IMR-90 (cell line): ENCODE results near the gene IGF2R. TPM values are rescaled to one million over a fixed set of nuclear protein-coding genes. Genes with fewer than 3 reads are reported as not detected.

Source experiments
- ATAC-seq: fragments of 200-7000 bp; cut with Tn5 transposase; 2 replicates; pipeline ENCODE4 v1.9.1; 2020; ENCODE audit warnings: low read depth, mild to moderate bottlenecking, moderate library complexity
- BruUV-seq: library from RNA; stranded (reverse); fragments of 400-500 nt; replicated peaks from 2 replicates; lab custom pipeline; 2021; lab: Mats Ljungman, UMichigan
- CTCF ChIA-PET: fragments of 300-600 bp; formaldehyde crosslinking; extraction: SDS; loops from one replicate; lab custom pipeline; 2021; ENCODE audit warnings: antibody characterized with exemption; lab: Yijun Ruan, JAX
- POLR2A ChIA-PET: fragments of 300-600 bp; sonication (Branson Sonifier 250); formaldehyde crosslinking; loops from one replicate; lab custom pipeline; 2022; ENCODE audit warnings: antibody characterized with exemption; ENCODE audit not compliant: unreplicated experiment; lab: Charles Lee
- DNase-seq: peaks from one replicate; pipeline ENCODE4 v3.0.0; 2013
- H2AFZ ChIP-seq: replicated peaks from 2 replicates; pipeline ENCODE3; 2013; ENCODE audit warnings: low read length, mild to moderate bottlenecking; ENCODE audit not compliant: poor library complexity
- H2AK5ac ChIP-seq: 2 replicates; pipeline ENCODE4 v1.6.1; 2013; ENCODE audit warnings: low read depth, low read length, inconsistent platforms
- H2AK9ac ChIP-seq: replicated peaks from 2 replicates; pipeline ENCODE3; 2013; ENCODE audit warnings: mild to moderate bottlenecking, low read depth, low read length, moderate library complexity; ENCODE audit not compliant: poor library complexity
- H2BK120ac ChIP-seq: 2 replicates; pipeline ENCODE4 v1.6.1; 2013; ENCODE audit warnings: low read depth, low read length, inconsistent platforms
- H2BK15ac ChIP-seq: 3 replicates; pipeline ENCODE4 v1.6.1; 2013; ENCODE audit warnings: low read depth, low read length, inconsistent platforms
- H2BK20ac ChIP-seq: 2 replicates; pipeline ENCODE4 v1.6.1; 2013; ENCODE audit warnings: low read depth, mild to moderate bottlenecking, inconsistent platforms, low read length, moderate library complexity
- H2BK5ac ChIP-seq: 2 replicates; pipeline ENCODE4 v1.6.1; 2013; ENCODE audit warnings: mild to moderate bottlenecking, low read depth, low read length, inconsistent platforms; ENCODE audit not compliant: poor library complexity, severe bottlenecking
- H3K14ac ChIP-seq: replicated peaks from 2 replicates; pipeline ENCODE4 v1.6.1; 2013; ENCODE audit warnings: low read depth, low read length, inconsistent platforms
- H3K18ac ChIP-seq: 2 replicates; pipeline ENCODE4 v1.6.1; 2013; ENCODE audit warnings: low read depth, low read length, control low read depth
- H3K23ac ChIP-seq: 2 replicates; pipeline ENCODE4 v1.6.1; 2013; ENCODE audit warnings: low read depth, low read length, inconsistent platforms
- H3K27ac ChIP-seq: 2 replicates; pipeline ENCODE4 v1.5.1; 2013; ENCODE audit warnings: mild to moderate bottlenecking, control low read depth, low read length; ENCODE audit not compliant: insufficient read depth
- H3K27me3 ChIP-seq: 2 replicates; pipeline ENCODE4 v1.6.1; 2013; ENCODE audit warnings: low read length; ENCODE audit not compliant: control insufficient read depth, insufficient read depth
- H3K36me3 ChIP-seq: 2 replicates; pipeline ENCODE4 v1.6.1; 2013; ENCODE audit warnings: low read length, mixed read lengths; ENCODE audit not compliant: control insufficient read depth, insufficient read depth
- H3K4ac ChIP-seq: 2 replicates; pipeline ENCODE4 v1.6.1; 2013; ENCODE audit warnings: low read depth, low read length, inconsistent platforms
- H3K4me1 ChIP-seq: 2 replicates; pipeline ENCODE4 v1.6.1; 2013; ENCODE audit warnings: low read length, mixed read lengths; ENCODE audit not compliant: control insufficient read depth, insufficient read depth
- H3K4me2 ChIP-seq: 2 replicates; pipeline ENCODE4 v1.6.1; 2013; ENCODE audit warnings: low read depth, mild to moderate bottlenecking, control low read depth, low read length, moderate library complexity
- H3K4me3 ChIP-seq: 2 replicates; pipeline ENCODE4 v1.5.1; 2013; ENCODE audit warnings: low read depth, mild to moderate bottlenecking, control low read depth, low read length, moderate library complexity; ENCODE audit not compliant: insufficient read depth
- H3K56ac ChIP-seq: 2 replicates; pipeline ENCODE4 v1.6.1; 2013; ENCODE audit warnings: low read length, inconsistent platforms; ENCODE audit not compliant: insufficient read depth; ENCODE audit errors: extremely low read depth
- H3K79me1 ChIP-seq, 2 experiments: 2 replicates each; pipeline ENCODE4 v1.6.1; 2013; ENCODE audit warnings: low read length in 2 of 2, inconsistent platforms in 1 of 2, low read depth in 1 of 2
- H3K9ac ChIP-seq: 2 replicates; pipeline ENCODE4 v1.6.1; 2013; ENCODE audit warnings: low read depth, low read length, control low read depth
- H3K9me1 ChIP-seq: 2 replicates; pipeline ENCODE4 v1.6.1; 2013; ENCODE audit warnings: low read length, inconsistent platforms; ENCODE audit not compliant: insufficient read depth
- H3K9me3 ChIP-seq: 2 replicates; pipeline ENCODE4 v1.6.1; 2013; ENCODE audit warnings: low read length; ENCODE audit not compliant: control insufficient read depth, insufficient read depth
- H4K20me1 ChIP-seq: 2 replicates; pipeline ENCODE4 v1.6.1; 2013; ENCODE audit warnings: low read length, inconsistent platforms; ENCODE audit not compliant: insufficient read depth
- H4K5ac ChIP-seq: 2 replicates; pipeline ENCODE4 v1.6.1; 2013; ENCODE audit warnings: mild to moderate bottlenecking, low read depth, low read length, control low read depth
- H4K8ac ChIP-seq, 2 experiments: 2 replicates each; pipeline ENCODE4 v1.6.1; 2013; ENCODE audit warnings: low read depth in 2 of 2, low read length in 2 of 2, control low read depth in 1 of 2, inconsistent platforms in 1 of 2
- H4K91ac ChIP-seq: 2 replicates; pipeline ENCODE4 v1.6.1; 2013; ENCODE audit warnings: low read depth, low read length, inconsistent platforms; ENCODE audit not compliant: insufficient read depth
- BHLHE40 ChIP-seq: fragments of 150-350 bp; IDR thresholded peaks from 2 replicates; pipeline ENCODE4 v1.6.1; 2016; ENCODE audit warnings: mild to moderate bottlenecking, low read depth, low read length
- CEBPB ChIP-seq: IDR thresholded peaks from 2 replicates; pipeline ENCODE4 v1.6.1; 2012; ENCODE audit warnings: low read depth, low read length, improper control_type of control experiment
- CHD1 ChIP-seq: IDR thresholded peaks from 2 replicates; pipeline ENCODE4 v1.6.1; 2012; ENCODE audit warnings: low read depth, low read length, improper control_type of control experiment
- FOS ChIP-seq: fragments of 150-350 bp; IDR thresholded peaks from 2 replicates; pipeline ENCODE4 v1.6.1; 2016; ENCODE audit warnings: low read depth, low read length
- MAFK ChIP-seq: IDR thresholded peaks from 2 replicates; pipeline ENCODE4 v1.6.1; 2012; ENCODE audit warnings: low read depth, low read length, improper control_type of control experiment
- MAZ ChIP-seq: IDR thresholded peaks from 2 replicates; pipeline ENCODE4 v1.6.1; 2012; ENCODE audit warnings: low read depth, mild to moderate bottlenecking, low read length, improper control_type of control experiment, moderate library complexity, borderline replicate concordance
- POLR2A ChIP-seq: IDR thresholded peaks from 2 replicates; pipeline ENCODE4 v1.6.1; 2012; ENCODE audit warnings: mild to moderate bottlenecking, low read depth, low read length
- RAD21 ChIP-seq: IDR thresholded peaks from 2 replicates; pipeline ENCODE4 v1.6.1; 2012; ENCODE audit warnings: low read length, improper control_type of control experiment
- RFX5 ChIP-seq: IDR thresholded peaks from 2 replicates; pipeline ENCODE4 v1.8.0; 2012; ENCODE audit warnings: low read depth, mild to moderate bottlenecking, low read length, moderate library complexity
- WGBS, 2 experiments: methylation state at CpG; one replicate each; pipeline versions ENCODE4 v1.1.5 to v1.1.7; 2013; ENCODE audit warnings: missing lambda C conversion rate in 2 of 2; ENCODE audit not compliant: insufficient read length in 1 of 2; ENCODE audit errors: extremely low coverage in 2 of 2; 5-methylcytosine and 5-hydroxymethylcytosine counted together
- dilution Hi-C: fragments of 300-500 bp; cut with HindIII; formaldehyde crosslinking; loops from one replicate; pipeline ENCODE4 v1.14.3; 2018; ENCODE audit warnings: low sequenced_read_pairs; ENCODE audit not compliant: unreplicated experiment
- in situ Hi-C: fragments of 300-500 bp; cut with MboI; formaldehyde crosslinking; loops from 3 replicates; pipeline ENCODE4 v1.14.3; 2019; ENCODE audit warnings: low sequenced_read_pairs, inconsistent platforms, mixed read lengths
- intact Hi-C: fragments of 100-400 bp; cut with micrococcal nuclease; formaldehyde crosslinking; loops from 2 replicates; pipeline ENCODE4 v1.10.0; 2022
- polyA plus RNA-seq, 3 experiments: library from polyadenylated mRNA; depleted of rRNA; stranded (reverse); fragments of >200 nt; gene quantifications; 2 replicates each; pipeline ENCODE4 v1.2.3, GENCODE V29; 2012; ENCODE audit warnings: low replicate concordance in 1 of 3
- total RNA-seq: library from RNA; depleted of rRNA; stranded (reverse); fragments of >200 nt; gene quantifications from 2 replicates; pipeline ENCODE4 v1.2.3, GENCODE V29; 2012
- TF ChIP-seq, protein P1 (sequence below): fragments of 150-350 bp; IDR thresholded peaks from 2 replicates; pipeline ENCODE4 v1.6.1; 2016; ENCODE audit warnings: low read depth, mild to moderate bottlenecking, low read length, moderate library complexity, borderline replicate concordance

The IGF2R gene
- total and polyA plus RNA-seq, 2 of the 4 experiments (the other 2 are of a cell fraction), result 33.2 to 41.4 TPM

DNA sequence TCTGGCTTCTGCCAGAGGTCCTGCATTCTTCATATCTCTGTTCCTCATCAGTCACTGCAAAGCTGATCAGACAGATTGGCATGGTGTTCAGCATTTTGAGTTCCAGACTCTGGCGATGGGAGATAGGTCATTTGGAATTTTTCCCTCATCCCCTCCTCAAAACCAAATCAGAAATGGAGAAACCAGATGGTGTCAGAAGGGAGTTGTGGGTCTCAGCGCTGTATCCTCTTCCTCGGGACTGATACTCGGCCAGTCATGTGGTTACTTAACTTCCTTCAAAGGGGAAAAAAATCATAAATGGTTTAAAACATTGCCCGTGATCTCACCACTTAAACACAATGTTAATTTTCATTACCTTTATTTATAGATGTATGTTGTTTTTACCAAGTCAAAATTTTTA is 75.8 kb downstream of the IGF2R start:
- no peak overlapping the region for H3K56ac ChIP-seq
- H3K14ac ChIP-seq, result no peak overlapping the region
- H3K27ac ChIP-seq, result no peak overlapping the region
- no TSS peak for BruUV-seq
- ChIA-PET POLR2A (no interaction called here), CTCF (no interaction called here)
- H4K8ac ChIP-seq, result no peak overlapping the region
- H3K4me3 ChIP-seq, result no peak overlapping the region
- no peak for TF ChIP-seq RFX5
- no peak for TF ChIP-seq MAZ
- TF ChIP-seq BHLHE40, result no peak
- TF ChIP-seq, protein P1, sequence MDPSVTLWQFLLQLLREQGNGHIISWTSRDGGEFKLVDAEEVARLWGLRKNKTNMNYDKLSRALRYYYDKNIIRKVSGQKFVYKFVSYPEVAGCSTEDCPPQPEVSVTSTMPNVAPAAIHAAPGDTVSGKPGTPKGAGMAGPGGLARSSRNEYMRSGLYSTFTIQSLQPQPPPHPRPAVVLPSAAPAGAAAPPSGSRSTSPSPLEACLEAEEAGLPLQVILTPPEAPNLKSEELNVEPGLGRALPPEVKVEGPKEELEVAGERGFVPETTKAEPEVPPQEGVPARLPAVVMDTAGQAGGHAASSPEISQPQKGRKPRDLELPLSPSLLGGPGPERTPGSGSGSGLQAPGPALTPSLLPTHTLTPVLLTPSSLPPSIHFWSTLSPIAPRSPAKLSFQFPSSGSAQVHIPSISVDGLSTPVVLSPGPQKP, result no peak
- no peak for TF ChIP-seq FOS
- no peak for TF ChIP-seq POLR2A
- TF ChIP-seq MAFK, result no peak
- TF ChIP-seq CEBPB, result no peak
- no peak for TF ChIP-seq RAD21
- no peak for TF ChIP-seq CHD1
- peaks cover 5% of the 10 kb centered on the region for H3K4me1 ChIP-seq
- no peak overlapping the region for H3K4me2 ChIP-seq
- H4K20me1 ChIP-seq, result 0 out of 2 replicates have a peak, but pooled peaks cover 6% of the 10 kb centered on the region
- H3K4ac ChIP-seq, result no peak overlapping the region
- intact Hi-C loops, result no loop called here
- DNase-seq (no peak), ATAC-seq (no peak)
- no peak overlapping the region for H4K91ac ChIP-seq
- in situ Hi-C loops, result loop anchor here (10.0 kb wide), 1 partner anchor 180 kb away; no protein-coding TSS in a partner anchor
- no peak overlapping the region for H2BK20ac ChIP-seq
- H3K9me1 ChIP-seq, result peaks cover 16% of the 10 kb centered on the region
- WGBS, 2 experiments, result no CpG with 5 or more reads among the region's 5 CpGs
- H2AK5ac ChIP-seq, result no peak overlapping the region
- H3K36me3 ChIP-seq, result peaks cover 73% of the 10 kb centered on the region
- H2AFZ ChIP-seq, result no peak overlapping the region
- H3K23ac ChIP-seq, result no peak overlapping the region
- dilution Hi-C loops, result no loop called here
- H2BK120ac ChIP-seq, result no peak overlapping the region
- H2BK5ac ChIP-seq, result no peak overlapping the region
- no peak overlapping the region for H3K18ac ChIP-seq
- no peak overlapping the region for H4K5ac ChIP-seq
- no peak overlapping the region for H2AK9ac ChIP-seq
- H3K79me1 ChIP-seq, result peaks cover 0 to 50% of the 10 kb centered on the region in 2 experiments; a peak in 3 of 4 replicates
- no peaks in the 10 kb centered on the region for H3K9me3 ChIP-seq
- no peak overlapping the region for H3K9ac ChIP-seq
- H2BK15ac ChIP-seq, result no peak overlapping the region
- H3K27me3 ChIP-seq, result no peaks in the 10 kb centered on the region
